ENCODE measurements around the gene ASXL3.

ASXL3 gene

DNA sequence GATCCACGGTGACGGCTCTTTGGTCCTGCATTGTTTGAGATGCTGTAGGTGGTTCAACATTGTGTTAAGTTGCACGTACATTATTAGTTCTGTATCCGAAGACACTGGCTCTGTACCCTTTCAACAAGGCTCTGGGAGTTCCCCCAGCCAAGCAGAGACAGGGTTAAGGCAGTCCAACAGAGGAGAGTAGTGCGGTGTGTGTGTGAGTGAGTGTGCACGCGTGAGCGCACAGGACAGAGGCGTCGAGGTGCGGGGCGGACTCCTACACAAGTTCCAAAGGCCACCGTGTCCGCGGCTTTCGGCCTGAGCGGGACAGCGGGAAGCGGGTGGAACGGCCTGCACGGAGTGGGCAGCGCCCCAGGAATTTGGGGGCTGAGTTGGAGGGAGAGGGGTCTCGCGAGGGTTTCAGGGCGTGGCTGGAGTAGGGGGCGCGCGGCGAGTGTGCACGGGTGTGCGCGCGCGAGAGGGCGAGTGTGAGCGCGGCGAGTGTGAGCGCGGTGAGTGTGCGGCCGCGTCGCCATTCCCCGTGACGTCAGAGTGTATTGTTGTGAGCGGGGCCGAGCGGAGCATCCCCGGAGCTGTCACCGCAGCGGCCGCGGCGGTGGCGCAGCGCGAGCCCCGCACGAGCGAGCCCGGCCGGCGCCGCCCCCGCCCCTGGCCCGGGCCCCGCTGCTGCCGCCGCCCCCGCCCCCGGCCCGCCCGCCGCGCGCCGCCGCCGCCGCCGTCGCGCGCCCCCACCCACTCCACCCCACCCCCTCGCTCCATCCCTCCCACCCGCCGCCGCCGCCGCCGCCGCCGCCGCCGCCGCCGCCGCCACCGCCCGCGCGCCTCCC lies at the start of gene ASXL3:
Gene ASXL3 (plus strand): TSS at position 535 of the 833 bp plus-strand sequence. CDS start 413 bp downstream, outside the sequence.
- DNase-seq (ENCODE audit: low read depth), result no peak

DNA sequence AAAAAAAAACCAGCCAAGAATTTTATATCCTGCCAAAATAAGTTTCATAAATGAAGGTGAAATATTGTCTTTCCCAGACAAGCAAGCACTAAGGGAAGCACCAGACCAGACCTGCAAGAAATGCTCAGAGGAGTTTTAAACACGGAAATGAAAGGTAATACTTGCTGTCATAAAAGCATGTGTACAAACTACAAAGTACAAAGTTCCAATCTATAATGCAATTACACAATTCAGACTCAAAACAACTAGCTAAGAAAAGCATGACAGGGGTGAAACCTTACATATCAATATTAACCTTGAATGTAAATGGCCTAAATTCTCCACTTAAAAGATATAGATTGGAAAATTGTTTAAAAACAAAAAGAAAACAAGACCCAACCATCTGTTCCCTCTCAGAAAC lies 45.0 kb upstream of the ASXL3 start:
- no peak for DNase-seq (ENCODE audit: low read depth)

DNA sequence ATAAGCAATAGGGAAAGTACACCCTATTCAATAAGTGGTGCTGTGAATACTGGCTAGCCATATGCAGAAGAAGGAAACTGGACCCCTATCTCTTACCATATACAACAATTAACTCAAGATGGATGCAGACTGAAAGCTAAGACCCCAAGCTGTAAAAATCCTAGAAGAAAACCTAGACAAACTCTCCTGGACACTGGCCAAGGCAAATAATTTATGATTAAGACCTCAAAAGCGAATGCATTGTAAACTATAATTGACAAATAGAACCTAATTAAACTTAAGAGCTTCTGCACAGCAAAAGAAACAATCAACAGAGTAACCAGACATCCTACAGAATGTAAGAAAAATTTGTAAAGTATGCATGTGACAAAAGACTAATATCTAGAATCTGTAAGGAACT lies 41.1 kb upstream of the ASXL3 start:
- DNase-seq (ENCODE audit: low read depth), result no peak

DNA sequence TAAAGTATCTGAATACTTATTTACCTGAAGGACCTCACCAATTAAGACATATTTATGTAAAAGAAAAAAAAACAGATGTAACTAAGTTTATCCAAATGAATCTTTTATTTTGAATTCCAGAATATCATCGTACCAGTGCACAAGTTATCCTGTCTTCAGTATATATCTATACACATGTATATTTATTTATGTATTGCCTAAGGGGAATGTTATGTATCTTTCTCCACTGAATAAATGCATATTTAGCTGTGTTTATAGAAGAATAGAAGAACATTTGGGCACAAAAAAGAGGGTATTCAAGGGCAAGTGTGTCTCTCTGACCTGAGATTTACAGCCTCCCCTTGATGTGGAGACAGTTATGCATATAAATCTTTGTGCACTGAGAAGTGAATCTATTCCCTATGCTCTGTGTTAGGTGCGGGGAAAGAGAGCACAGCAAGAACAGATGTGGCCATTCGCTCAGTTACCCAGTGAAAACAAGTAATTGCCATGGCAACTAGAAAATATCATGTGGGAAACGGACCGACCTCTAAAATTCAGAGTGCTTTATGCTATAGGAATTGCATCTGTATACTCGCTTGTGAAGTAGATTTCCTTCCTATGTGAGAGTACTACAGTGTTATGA lies 39.5 kb upstream of the ASXL3 start:
- DNase-seq (ENCODE audit: low read depth), result no peak

DNA sequence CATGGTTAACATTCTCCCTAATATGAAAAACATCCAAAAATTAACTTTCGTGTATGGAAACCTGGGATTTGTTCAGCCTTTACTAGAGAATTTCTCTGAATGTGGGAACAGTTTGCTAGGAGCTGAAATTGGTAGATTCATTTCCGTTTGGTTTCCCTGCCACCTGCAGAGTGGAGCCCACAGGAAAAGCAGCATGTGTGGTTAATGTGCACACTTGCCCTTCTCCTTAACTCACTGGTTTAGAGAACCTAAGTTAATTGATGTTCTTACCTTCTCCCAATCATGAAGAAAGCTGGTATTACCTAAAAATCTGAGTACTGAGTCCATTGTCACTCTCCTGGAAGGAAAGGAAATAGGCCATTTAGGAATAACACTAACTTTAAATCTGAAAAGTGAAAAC lies 37.6 kb upstream of the ASXL3 start:
- DNase-seq (ENCODE audit: low read depth), result no peak

DNA sequence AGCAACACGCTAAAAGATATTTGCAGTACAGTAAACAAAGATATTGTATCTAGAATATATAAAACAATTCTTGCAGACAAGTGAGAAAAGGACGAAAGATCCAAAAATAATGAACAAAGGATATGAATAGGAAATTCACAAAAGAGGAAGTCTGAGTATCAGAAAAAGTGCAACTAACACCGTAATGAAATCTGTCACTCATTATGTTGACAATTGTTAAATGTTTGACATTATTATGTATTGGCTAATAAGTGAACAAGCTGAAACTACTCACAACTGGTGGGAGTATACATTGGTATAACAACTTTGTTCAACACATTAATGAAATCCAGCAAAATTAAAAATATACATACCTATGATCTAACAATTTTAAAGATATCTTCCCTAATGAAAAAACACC lies 36.7 kb upstream of the ASXL3 start:
- DNase-seq (ENCODE audit: low read depth), result no peak

DNA sequence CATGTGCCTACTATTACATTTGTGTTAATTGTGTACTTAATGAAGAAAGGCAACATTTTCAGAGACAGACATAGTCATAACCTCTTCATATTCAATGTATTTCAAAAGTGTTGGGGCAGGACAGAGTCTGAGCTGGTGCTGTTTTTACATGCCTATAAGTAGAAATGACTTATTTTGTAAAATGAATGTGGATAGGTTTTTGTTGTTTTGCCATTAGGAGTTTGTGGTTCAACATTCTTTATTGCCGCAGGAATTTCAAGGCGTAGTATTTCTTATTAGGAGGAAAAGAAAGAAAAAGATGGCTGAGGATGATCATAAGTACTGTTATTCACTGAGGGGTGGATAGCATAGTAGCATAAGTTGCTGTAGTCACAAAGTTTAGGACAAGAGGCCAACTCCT lies 21.2 kb upstream of the ASXL3 start:
- DNase-seq (ENCODE audit: low read depth), result no peak

DNA sequence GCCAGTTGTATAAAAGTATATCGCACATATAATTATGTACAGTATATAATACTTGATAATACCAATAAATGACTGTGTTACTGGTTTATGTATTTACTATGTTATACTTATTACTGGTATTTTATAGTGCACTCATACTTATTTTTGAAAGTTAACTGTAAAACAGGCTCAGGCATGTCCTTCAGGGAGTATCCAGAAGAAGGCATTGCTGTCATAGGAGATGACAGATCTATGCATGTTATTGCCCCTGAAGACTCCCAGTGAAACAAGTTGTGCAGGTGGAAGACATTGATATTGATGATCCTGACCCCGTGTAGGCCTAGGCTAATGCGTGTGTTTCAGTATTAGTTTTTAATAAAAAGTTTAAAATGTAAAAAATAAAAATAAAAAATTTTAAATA lies 20.3 kb upstream of the ASXL3 start:
- no peak for DNase-seq (ENCODE audit: low read depth)

DNA sequence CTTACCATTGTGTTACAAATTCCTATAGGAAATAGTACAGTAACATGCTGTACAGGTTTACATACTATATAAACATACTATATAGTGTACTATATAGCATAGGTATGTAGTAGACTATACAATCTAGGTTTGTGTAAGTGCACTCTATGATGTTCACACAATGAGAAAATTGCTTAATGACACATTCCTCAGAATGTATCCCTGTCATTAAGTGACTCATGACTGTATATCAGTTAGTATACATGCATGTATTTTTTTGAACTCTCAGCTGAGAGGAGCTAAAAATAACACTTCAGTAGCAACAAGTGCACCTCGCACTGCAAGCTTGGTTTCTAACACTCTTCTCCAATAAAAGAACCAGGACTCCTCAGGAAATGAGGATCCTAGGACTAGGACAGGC lies 19.5 kb upstream of the ASXL3 start:
- no peak for DNase-seq (ENCODE audit: low read depth)

DNA sequence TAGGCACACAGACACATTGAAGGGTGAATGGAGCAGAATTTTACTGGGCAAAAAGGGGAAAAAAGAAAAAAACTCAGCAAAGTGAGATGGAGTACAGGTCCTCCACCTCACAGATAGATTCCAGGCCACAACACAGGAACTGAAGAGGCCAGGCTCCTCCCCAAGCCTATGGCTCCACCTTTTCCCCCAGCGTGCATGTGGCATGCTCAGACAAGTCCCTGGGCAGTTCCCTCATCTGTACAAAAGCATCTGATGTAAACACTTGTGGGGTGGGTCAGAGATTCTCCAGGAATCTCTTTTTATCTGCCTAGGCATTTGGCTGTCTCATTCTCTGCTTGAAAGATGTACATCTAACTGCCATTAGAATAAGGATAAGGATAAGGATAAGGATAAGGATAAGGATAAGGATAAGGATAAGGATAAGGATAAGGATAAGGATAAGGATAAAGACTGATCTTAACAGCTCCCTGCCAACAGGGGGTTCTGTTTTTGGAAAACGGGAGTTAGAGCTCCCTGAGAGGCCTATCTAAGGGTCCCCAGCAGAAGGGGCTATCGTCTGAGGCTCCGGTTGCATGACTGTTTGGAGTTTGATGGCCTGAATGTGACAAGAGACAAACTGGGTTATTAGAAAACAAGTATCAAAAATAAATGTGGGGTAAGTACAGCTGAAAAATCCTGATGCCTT lies 17.2 kb upstream of the ASXL3 start:
- DNase-seq (ENCODE audit: low read depth), result no peak

DNA sequence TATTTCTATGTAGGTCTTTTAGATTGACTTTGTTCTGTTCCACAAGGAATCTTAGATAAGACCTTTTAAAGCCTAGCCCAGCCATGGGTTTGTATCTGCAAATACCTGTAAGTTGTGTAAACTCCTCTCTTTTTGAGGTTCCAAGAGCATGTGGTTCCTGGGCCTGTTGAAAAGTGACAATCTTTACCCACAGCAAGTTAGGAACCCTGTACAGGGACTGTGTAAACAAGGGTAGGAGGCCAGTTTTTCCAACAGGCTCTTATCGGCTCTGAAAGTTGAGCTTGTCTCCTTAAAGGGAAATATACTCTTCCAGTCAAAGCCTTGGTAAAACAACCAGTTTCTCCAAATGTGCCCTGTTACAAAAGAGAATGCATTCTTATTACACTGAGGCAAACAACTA lies 15.3 kb upstream of the ASXL3 start:
- DNase-seq (ENCODE audit: low read depth), result no peak

DNA sequence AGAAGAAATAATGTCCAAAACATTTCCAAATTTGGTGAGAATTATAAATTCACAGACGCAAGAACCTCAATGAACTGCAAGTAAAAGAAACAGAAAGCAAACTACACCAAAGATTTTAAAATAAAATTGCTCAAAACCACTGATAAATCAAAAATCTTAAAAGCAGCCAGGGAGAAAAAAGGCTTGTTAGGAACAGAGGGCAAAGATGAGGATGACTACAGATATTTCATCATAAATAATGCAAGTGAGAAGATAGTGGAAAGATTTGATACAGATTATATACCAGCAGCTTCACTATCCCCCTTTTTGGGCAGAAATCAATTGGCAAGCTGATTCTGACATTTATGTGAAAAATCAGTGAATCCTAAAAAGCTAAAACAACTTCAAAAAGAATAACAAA lies 10.3 kb upstream of the ASXL3 start:
- no peak for DNase-seq (ENCODE audit: low read depth)

DNA sequence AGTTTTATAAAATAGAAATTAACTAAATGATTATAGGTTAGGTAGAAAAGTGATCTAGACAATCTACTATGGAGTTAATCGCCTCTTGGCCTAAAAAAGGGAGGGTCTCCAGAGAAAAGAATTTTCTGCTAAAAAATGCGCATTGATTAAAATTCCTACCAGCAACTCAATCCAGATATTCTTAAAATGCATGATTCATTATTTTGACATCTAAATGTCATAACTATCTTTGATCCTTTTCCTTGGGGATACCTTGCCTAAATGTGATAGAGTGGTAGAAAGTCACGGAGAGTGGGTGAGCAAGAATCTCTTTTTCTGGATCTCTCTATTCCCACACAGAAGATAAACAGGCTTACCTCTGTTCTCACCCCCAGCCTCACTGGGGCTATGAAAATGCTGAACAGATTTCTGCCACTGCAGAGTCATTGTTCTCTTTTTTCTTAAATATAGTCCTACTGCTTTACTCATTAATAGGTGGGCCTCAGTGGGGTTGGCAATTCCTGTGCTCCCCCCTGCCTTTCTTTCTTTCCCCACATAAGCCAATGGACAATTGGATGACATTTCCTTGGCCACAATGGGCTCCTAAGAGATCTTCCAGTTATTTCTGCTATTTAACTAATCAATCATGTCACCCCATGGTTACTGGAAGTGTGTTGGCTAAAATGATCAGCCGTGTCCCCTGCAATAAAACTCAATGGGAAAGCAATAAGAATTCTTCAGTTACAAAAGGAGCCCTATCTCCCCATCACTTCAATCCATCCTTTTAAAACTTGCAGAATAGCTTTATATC lies 5.8 kb upstream of the ASXL3 start:
- no peak for DNase-seq (ENCODE audit: low read depth)

DNA sequence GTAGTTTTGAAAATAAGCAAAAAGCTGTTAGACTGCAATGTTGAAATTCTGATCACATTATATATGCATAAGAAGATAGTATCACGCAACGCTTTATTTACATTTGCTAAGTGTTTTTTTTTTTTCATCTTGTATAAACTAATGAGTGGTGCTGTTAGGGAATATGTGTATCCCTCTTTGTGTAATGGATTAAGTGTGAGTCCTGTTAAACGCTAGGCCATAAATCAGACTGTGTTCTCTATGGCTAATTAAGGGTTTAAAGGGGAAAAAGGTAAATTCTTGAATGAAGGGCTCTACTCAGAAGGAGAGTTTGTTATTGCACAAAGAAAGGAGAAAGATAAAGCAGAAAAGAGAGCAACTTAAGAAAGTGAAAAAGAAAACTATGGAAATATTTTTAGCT lies 4.8 kb upstream of the ASXL3 start:
- DNase-seq (ENCODE audit: low read depth), result no peak

DNA sequence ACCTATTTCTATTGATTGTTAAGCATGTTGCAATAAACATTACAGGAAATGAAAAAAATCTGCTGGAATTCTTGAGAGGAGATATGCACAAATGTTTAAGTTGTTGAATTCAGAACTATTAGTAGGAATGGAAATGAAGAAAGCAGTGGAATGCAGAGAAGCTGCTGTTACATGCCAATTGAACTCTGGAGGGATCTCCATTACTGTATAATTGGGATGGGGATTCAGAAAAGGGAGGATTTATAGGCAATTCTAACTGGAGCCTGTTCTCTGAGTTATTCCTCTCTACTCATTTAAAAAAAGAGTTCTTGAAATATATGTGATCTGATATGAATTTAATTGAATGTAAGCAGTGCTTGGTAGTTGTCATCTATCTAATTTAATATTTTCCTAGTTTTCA lies 2.6 kb upstream of the ASXL3 start:
- no peak for DNase-seq (ENCODE audit: low read depth)

DNA sequence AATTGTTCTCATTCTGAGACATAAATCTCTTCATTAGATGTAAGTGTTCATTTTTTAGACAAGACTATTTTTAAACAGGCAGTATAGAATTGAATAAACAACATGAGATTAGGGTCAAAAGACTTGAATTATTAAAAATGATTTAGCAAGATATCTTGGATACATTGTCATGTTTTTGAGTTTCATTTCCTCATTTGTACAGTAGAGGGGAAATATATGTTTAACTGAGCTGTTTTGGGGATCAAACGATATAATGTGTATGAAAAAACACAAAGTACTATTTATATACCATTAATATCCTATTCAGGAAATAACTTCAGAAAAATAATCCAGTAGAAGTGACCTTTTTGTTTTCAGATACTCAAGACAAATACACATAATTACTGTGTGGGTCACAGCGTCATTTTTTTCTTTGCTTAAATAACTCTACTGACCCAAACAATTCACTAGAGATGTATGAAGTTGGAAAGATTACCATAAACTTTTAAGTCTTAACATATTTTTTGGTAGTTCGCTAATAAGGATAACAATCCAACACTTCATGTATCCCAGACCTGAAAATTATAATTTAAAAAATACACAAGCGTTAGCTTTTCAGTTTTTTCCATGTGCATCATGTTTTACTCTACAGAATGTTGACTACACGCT lies 896 bp upstream of the ASXL3 start:
- DNase-seq (ENCODE audit: low read depth), result no peak

DNA sequence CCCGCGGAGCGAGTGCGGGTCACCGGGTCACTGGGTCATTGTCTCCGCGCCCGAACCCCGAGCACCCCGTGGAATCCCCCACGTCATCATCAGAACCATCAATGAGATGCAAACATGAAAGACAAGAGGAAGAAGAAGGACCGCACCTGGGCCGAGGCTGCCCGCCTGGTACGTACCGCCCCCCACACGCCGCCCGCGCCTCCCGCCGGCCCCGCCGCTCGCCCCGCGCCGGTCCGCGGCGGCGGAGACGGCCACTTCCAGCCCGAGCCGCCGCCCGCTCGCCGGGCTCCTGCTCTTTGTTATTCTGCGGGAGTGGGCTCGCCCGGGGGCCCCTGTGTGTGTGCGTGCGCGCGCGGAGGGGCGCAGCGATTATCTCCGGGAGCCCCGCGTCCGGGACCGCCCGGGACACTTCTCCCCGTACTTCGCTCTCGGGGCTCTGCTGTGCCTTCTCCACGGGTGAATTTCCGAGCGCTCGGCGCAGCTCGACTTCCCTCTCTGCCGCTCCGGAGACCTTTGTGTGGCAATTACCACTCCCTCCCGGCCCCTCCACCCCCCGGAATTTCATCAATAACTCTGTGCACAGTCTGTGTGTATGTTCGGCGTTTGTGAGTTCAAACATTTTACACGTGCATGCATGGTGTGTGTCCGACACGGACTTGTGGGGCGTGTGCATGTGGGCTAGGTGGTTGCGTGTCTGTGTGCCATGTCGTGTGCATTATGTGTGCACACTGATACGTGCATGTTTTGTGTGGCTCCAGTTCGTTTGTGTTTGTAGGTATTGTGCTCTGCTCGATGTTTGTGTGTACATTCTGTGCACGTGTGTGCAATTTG lies 714 bp downstream of the ASXL3 start:
- DNase-seq (ENCODE audit: low read depth), result no peak

DNA sequence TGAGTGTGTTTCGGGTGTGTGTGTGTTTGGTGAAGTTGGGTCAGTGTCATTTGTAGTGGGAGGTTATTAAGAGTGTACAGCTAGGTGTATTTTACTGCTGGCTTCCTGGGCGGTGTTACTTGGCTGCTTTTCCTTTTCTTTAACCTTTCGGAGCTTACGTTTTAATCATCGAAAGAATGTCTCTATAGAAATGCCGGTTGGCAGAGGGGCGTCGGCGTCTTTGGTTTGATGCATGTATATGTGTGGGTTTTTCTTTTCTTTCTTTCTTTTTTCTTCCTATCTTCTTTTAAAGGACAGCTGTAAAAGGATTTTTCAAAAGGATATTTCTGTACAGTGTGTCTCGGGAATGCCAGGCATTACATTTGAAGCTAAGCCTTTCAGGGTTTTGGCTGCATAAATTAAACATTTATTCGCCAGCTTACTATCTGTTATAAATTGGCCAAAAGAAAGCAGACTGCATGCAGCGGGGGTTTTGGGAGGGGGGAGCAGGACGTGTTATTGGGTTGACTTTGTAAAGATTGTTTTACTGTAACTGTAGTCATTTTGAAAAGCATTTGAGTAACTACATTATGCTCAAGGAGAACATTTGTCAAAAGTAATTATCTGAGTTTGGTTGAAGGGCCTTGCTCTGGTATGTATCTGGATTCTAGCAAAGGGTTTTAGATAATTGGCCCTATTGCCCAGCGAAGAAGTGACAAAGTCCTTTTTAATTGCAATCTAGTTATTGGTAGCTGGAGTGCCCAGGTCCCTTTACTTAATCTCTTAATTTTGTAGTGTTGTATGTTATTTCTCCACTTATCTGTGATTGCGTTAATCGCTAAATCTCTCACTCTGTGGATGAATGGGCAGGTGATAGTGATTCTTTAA lies 1.6 kb downstream of the ASXL3 start:
- DNase-seq (ENCODE audit: low read depth), result no peak

DNA sequence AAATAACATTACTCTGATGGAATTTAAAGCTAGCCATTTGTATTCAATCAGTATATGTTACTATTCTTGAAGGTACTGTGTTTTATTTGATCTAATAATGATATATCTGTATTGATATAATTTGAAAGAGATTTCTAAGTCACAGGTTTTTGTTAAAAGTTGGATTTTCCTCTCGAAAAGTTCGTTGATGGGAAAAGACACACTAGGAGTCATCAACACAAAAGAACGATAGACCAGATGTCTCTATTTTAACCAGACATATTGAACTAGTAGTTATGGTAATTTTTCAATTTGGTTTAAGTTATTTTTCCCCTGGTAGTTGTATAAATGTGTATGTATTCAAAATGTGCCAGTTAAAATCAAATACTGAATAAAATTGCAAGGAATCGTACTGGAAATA lies 2.5 kb downstream of the ASXL3 start:
- no peak for DNase-seq (ENCODE audit: low read depth)

DNA sequence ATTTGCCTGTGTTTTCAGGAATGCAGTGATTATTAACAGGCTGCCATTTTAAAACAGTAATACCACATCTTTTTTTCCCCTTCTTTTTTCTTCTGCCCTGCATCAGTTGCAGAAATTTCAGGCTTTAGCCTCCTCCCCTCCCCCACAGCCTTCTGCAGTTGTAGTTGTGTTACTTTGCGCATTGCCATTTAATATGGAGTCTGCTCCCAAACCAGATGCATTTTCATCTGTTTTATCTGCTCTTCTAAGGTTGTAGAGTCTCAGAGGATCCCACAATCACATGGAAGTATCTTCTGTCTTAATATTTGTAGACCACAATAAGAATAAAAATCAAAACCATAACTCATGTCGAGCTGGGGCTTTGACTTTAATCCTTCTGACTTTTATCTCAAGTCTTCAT lies 3.8 kb downstream of the ASXL3 start:
- DNase-seq (ENCODE audit: low read depth), result no peak
